T-cell (primary cell): ENCODE measurements around the gene AKIP1. TPM values are rescaled to one million over a fixed set of nuclear protein-coding genes. Genes with fewer than 3 reads are reported as not detected.

ENCODE experiments used
- ATAC-seq, 4 experiments: fragments of 200-7000 bp in 3 of 4; fragments of 150-1000 bp in 1 of 4; cut with Tn5 transposase; replicated peaks in 1 of 4; 1 replicate in 3 of 4; 2 replicates in 1 of 4; pipeline ENCODE4 v1.10.0; 2021; ENCODE audit warnings: moderate library complexity in 3 of 4, mild to moderate bottlenecking in 2 of 4, moderate number of reproducible peaks in 1 of 4
- CTCF ChIA-PET, 2 donors: fragments of 300-600 bp; sonication (Branson Sonifier 250); formaldehyde crosslinking; loops; one replicate each; lab custom pipeline; 2022; ENCODE audit warnings: antibody characterized with exemption in 2 of 2; lab: Charles Lee
- POLR2A ChIA-PET, 2 donors: fragments of 300-600 bp; sonication (Branson Sonifier 250); formaldehyde crosslinking; loops; one replicate each; lab custom pipeline; 2022; ENCODE audit warnings: antibody characterized with exemption in 2 of 2; lab: Charles Lee
- DNase-seq, 35 experiments: peaks; one replicate each; pipeline versions ENCODE4 v3.0.0 to v3.0.0-alpha.2; 2013 to 2023
- H3K27ac ChIP-seq: one replicate; pipeline ENCODE4 v1.5.1; 2013; ENCODE audit warnings: low read length
- H3K27me3 ChIP-seq, 2 experiments: replicated peaks in 1 of 2; 1 replicate in 1 of 2; 2 replicates in 1 of 2; pipeline versions ENCODE4 v1.6.1 to v1.7.0; 2013; ENCODE audit warnings: low read length in 1 of 2, mixed read lengths in 1 of 2; ENCODE audit not compliant: control insufficient read depth in 2 of 2, insufficient read depth in 2 of 2; ENCODE audit errors: extremely low read depth in 1 of 2
- H3K36me3 ChIP-seq, 2 donors: 1 replicate in 1 of 2; 2 replicates in 1 of 2; pipeline versions ENCODE4 v1.6.1 to v1.7.0; 2013; ENCODE audit warnings: low read length in 1 of 2; ENCODE audit not compliant: control insufficient read depth in 2 of 2, insufficient read depth in 1 of 2; ENCODE audit errors: extremely low read depth in 1 of 2
- H3K4me1 ChIP-seq, 2 experiments: 1 replicate in 1 of 2; 2 replicates in 1 of 2; pipeline versions ENCODE4 v1.6.1 to v1.7.0; 2013; ENCODE audit warnings: low read length in 2 of 2, mixed read lengths in 1 of 2; ENCODE audit not compliant: insufficient read depth in 2 of 2, control insufficient read depth in 1 of 2; ENCODE audit errors: extremely low read depth in 1 of 2
- H3K4me3 ChIP-seq, 2 donors: 1 replicate in 1 of 2; 2 replicates in 1 of 2; pipeline versions ENCODE4 v1.5.1 to v1.7.0; 2013; ENCODE audit warnings: mild to moderate bottlenecking in 2 of 2, low read length in 1 of 2, moderate library complexity in 1 of 2; ENCODE audit not compliant: control insufficient read depth in 1 of 2; ENCODE audit errors: extremely low read depth in 1 of 2
- H3K9me3 ChIP-seq: 2 replicates; pipeline ENCODE4 v1.7.0; 2013
- H3K27ac Mint-ChIP-seq, 2 donors: one replicate each; pipeline ENCODE4 v1.8.0; 2020 to 2021; ENCODE audit warnings: mild to moderate bottlenecking in 2 of 2, mixed read lengths in 2 of 2
- H3K27me3 Mint-ChIP-seq, 2 donors: one replicate each; pipeline ENCODE4 v1.8.0; 2021 to 2022; ENCODE audit warnings: mixed read lengths in 2 of 2
- H3K36me3 Mint-ChIP-seq: one replicate; pipeline ENCODE4 v1.8.0; 2021; ENCODE audit warnings: mixed read lengths
- H3K4me1 Mint-ChIP-seq, 3 donors: one replicate each; pipeline ENCODE4 v1.8.0; 2020 to 2022; ENCODE audit warnings: mixed read lengths in 3 of 3, mild to moderate bottlenecking in 1 of 3
- H3K4me3 Mint-ChIP-seq, 3 donors: one replicate each; pipeline ENCODE4 v1.8.0; 2020 to 2022; ENCODE audit warnings: mild to moderate bottlenecking in 3 of 3, mixed read lengths in 3 of 3, moderate library complexity in 3 of 3
- H3K9me3 Mint-ChIP-seq, 3 donors: one replicate each; pipeline ENCODE4 v1.8.0; 2020 to 2022; ENCODE audit warnings: mixed read lengths in 3 of 3
- WGBS: methylation state at CpG from one replicate; pipeline ENCODE4 v1.1.5; 2013; ENCODE audit warnings: missing lambda C conversion rate; ENCODE audit not compliant: insufficient coverage; 5-methylcytosine and 5-hydroxymethylcytosine counted together
- total RNA-seq, 35 experiments: library from RNA in 6 of 35; stranded (reverse) in 6 of 35; fragments of 120-200 nt in 1 of 35; gene quantifications; one replicate each; pipeline versions ENCODE4 v1.2.1 to v1.2.4 and lab custom pipeline; 2013 to 2026

AKIP1 gene
- total RNA-seq, result 10 to 100 TPM in 3 of 5 donors, 1 to 10 TPM in 2; 5.8 to 17.9 (median 11.1) TPM
- total RNA-seq (2013), result 13.0 TPM
- total RNA-seq (lab: John Stamatoyannopoulos, UW), result 0.88 to 18.7 (median 9.5) reads per million in 29 experiments

- Mint-ChIP-seq H3K27me3 (no peaks in the 10 kb centered on the region), H3K27ac (peak within 1 kb of the TSS; percentile 69 to 84), H3K36me3 (no peaks in the 10 kb centered on the region), H3K4me3 (peak within 1 kb of the TSS; percentile 82 to 93 (median 90)), H3K9me3 (no peaks in the 10 kb centered on the region), H3K4me1 (peaks cover 30 to 48% (median 43%) of the 10 kb centered on the region in 3 donors)
- H3K4me3 ChIP-seq, result peak within 1 kb of the TSS; percentile 92 to 93
- peak within 1 kb of the TSS; percentile 53 for H3K27ac ChIP-seq
- no peaks in the 10 kb centered on the region for H3K36me3 ChIP-seq
- no peaks in the 10 kb centered on the region for H3K27me3 ChIP-seq
- CTCF ChIA-PET, result interaction anchor here in 1 of 2 donors (0.7 to 1.0 kb wide), 2 partner anchors 52 to 427 kb away, joined by 3 read pairs; no protein-coding TSS in a partner anchor
- peaks cover 8 to 36% of the 10 kb centered on the region in 2 experiments for H3K4me1 ChIP-seq
- H3K9me3 ChIP-seq, result no peaks in the 10 kb centered on the region
- ATAC-seq, result peak; percentile 65 to 80 (median 68)
- under 1% methylated on average over 63 of the region's 68 CpGs for WGBS
- peak; percentile 46 to 86 (median 67) for DNase-seq
- POLR2A ChIA-PET, result interaction anchor here in 1 of 2 donors (0.6 kb wide), 1 partner anchor 1706 kb away, joined by 5 read pairs; no protein-coding TSS in a partner anchor
These were observed at the start of gene AKIP1 for GRCh38 chr11:8911029-8911823. TSS of gene AKIP1 (plus strand) at chr11:8911189. CDS start at chr11:8911450, 261 bp downstream.

GRCh38 chr11:8863838-8864237 lies 47.2 kb upstream of the AKIP1 start:
- ChIA-PET POLR2A (no interaction called here), CTCF (no interaction called here)
- H3K27ac ChIP-seq, result no peak overlapping the region
- H3K9me3 Mint-ChIP-seq, result no peaks in the 10 kb centered on the region
- peaks cover 4 to 11% of the 10 kb centered on the region in 2 experiments for H3K27me3 ChIP-seq
- H3K4me3 Mint-ChIP-seq, result no peak overlapping the region
- DNase-seq (no peak), ATAC-seq (no peak)
- H3K27me3 Mint-ChIP-seq, result peaks cover 25 to 36% of the 10 kb centered on the region in 2 donors
- no peaks in the 10 kb centered on the region for H3K9me3 ChIP-seq
- WGBS, result 60% methylated on average over 1 of the region's 1 CpG
- H3K36me3 Mint-ChIP-seq, result no peaks in the 10 kb centered on the region
- no peaks in the 10 kb centered on the region for H3K36me3 ChIP-seq
- H3K4me1 ChIP-seq, result no peaks in the 10 kb centered on the region
- H3K4me1 Mint-ChIP-seq, result no peaks in the 10 kb centered on the region
- no peak overlapping the region for H3K4me3 ChIP-seq
- H3K27ac Mint-ChIP-seq, result no peak overlapping the region

- no peaks in the 10 kb centered on the region for H3K36me3 Mint-ChIP-seq
- ChIA-PET POLR2A (no interaction called here), CTCF (no interaction called here)
These were observed 45.7 kb upstream of the AKIP1 start for GRCh38 chr11:8865304-8865703.

GRCh38 chr11:8867035-8867434 lies 44.0 kb upstream of the AKIP1 start:
- Histone ChIP-seq H3K36me3 (no peaks in the 10 kb centered on the region), H3K4me1 (peaks cover 0 to 10% of the 10 kb centered on the region in 2 experiments), H3K9me3 (no peaks in the 10 kb centered on the region), H3K27me3 (peaks cover 6 to 29% of the 10 kb centered on the region in 2 experiments), H3K4me3 (no peak overlapping the region), H3K27ac (no peak overlapping the region)
- no peaks in the 10 kb centered on the region for H3K36me3 Mint-ChIP-seq
- no peak overlapping the region for H3K4me3 Mint-ChIP-seq
- POLR2A ChIA-PET, result no interaction called here
- peaks cover 29 to 48% of the 10 kb centered on the region in 2 donors for H3K27me3 Mint-ChIP-seq
- H3K27ac Mint-ChIP-seq, result no peak overlapping the region
- no peak for ATAC-seq
- no peak for DNase-seq
- CTCF ChIA-PET, result interaction anchor here in 1 of 2 donors (0.6 kb wide), 1 partner anchor 94 kb away, joined by 3 read pairs; no protein-coding TSS in a partner anchor
- 50% methylated on average over 2 of the region's 6 CpGs for WGBS
- H3K9me3 Mint-ChIP-seq, result no peaks in the 10 kb centered on the region
- peaks cover 0 to 9% (median 7%) of the 10 kb centered on the region in 3 donors for H3K4me1 Mint-ChIP-seq

More at GRCh38 chr11:8865304-8865703, 45.7 kb upstream of the AKIP1 start:
- Mint-ChIP-seq H3K9me3 (no peaks in the 10 kb centered on the region), H3K4me3 (no peak overlapping the region), H3K27ac (no peak overlapping the region), H3K4me1 (peaks cover 0 to 4% (median 2%) of the 10 kb centered on the region in 3 donors), H3K27me3 (peaks cover 30 to 39% of the 10 kb centered on the region in 2 donors)
- Histone ChIP-seq H3K27ac (no peak overlapping the region), H3K4me3 (no peak overlapping the region), H3K27me3 (peaks cover 6 to 17% of the 10 kb centered on the region in 2 experiments), H3K36me3 (no peaks in the 10 kb centered on the region), H3K9me3 (no peaks in the 10 kb centered on the region), H3K4me1 (peaks cover 0 to under 1% of the 10 kb centered on the region in 2 experiments)
- ATAC-seq, result no peak
- DNase-seq, result no peak

- ATAC-seq (no peak), DNase-seq (no peak)
- no peaks in the 10 kb centered on the region for H3K36me3 Mint-ChIP-seq
- peaks cover 34 to 53% of the 10 kb centered on the region in 2 donors for H3K27me3 Mint-ChIP-seq
- H3K4me1 Mint-ChIP-seq, result peaks cover 0 to 9% (median 7%) of the 10 kb centered on the region in 3 donors
- ChIA-PET POLR2A (no interaction called here), CTCF (interaction anchor here in 1 of 2 donors (0.5 to 0.6 kb wide), 2 partner anchors 32 to 732 kb away, joined by 3 read pairs; no protein-coding TSS in a partner anchor)
- H3K9me3 ChIP-seq, result no peaks in the 10 kb centered on the region
- H3K36me3 ChIP-seq, result no peaks in the 10 kb centered on the region
- peaks cover 0 to 10% of the 10 kb centered on the region in 2 experiments for H3K4me1 ChIP-seq
- no peak overlapping the region for H3K27ac Mint-ChIP-seq
- no peak overlapping the region for H3K4me3 Mint-ChIP-seq
- 80% methylated on average over 5 of the region's 7 CpGs for WGBS
- H3K4me3 ChIP-seq, result no peak overlapping the region
- H3K27me3 ChIP-seq, result peaks cover 8 to 30% of the 10 kb centered on the region in 2 experiments
- H3K9me3 Mint-ChIP-seq, result no peaks in the 10 kb centered on the region
- no peak overlapping the region for H3K27ac ChIP-seq
These were observed 42.9 kb upstream of the AKIP1 start for GRCh38 chr11:8867931-8868631.
